ENCODE measurements around the gene S100Z.
"Not testable (repeated sequence)": the region's sequence is repeated elsewhere in the genome, so short reads cannot be mapped to it uniquely, and the experiment has no call there.

The S100Z gene

GRCh38 chr5:76826416-76826815 lies 23.4 kb upstream of the S100Z start:
- not testable (repeated sequence) for DNase-seq (ENCODE audit: low spot score)

- DNase-seq (ENCODE audit: low spot score), result no peak
Observed at GRCh38 chr5:76831110-76831452, 18.7 kb upstream of the S100Z start.

- DNase-seq (ENCODE audit: low spot score), result no peak
Observed at GRCh38 chr5:76836181-76836580, 13.6 kb upstream of the S100Z start.

GRCh38 chr5:76836585-76836984 lies 13.2 kb upstream of the S100Z start:
- no peak for DNase-seq (ENCODE audit: low spot score)

GRCh38 chr5:76838481-76839261 lies 11.1 kb upstream of the S100Z start:
- DNase-seq (ENCODE audit: low spot score), result no peak

GRCh38 chr5:76841361-76841760 lies 8.5 kb upstream of the S100Z start:
- no peak for DNase-seq (ENCODE audit: low spot score)

- no peak for DNase-seq (ENCODE audit: low spot score)
Observed at GRCh38 chr5:76845890-76846289, 3.9 kb upstream of the S100Z start.

- DNase-seq (ENCODE audit: low spot score), result no peak
Observed at GRCh38 chr5:76850543-76851145, 830 bp downstream of the S100Z start.

- DNase-seq (ENCODE audit: low spot score), result no peak
Observed at GRCh38 chr5:76851728-76852369, 2.0 kb downstream of the S100Z start.

- no peak for DNase-seq (ENCODE audit: low spot score)
Observed at GRCh38 chr5:76852772-76853171, 3.0 kb downstream of the S100Z start.

GRCh38 chr5:76853741-76854140 lies 3.9 kb downstream of the S100Z start:
- DNase-seq (ENCODE audit: low spot score), result not testable (repeated sequence)

- DNase-seq (ENCODE audit: low spot score), result no peak
Observed at GRCh38 chr5:76854644-76855043, 4.8 kb downstream of the S100Z start.

- DNase-seq (ENCODE audit: low spot score), result not testable (repeated sequence)
Observed at GRCh38 chr5:76855501-76855900, 5.7 kb downstream of the S100Z start.

GRCh38 chr5:76855961-76856360 lies 6.1 kb downstream of the S100Z start:
- DNase-seq (ENCODE audit: low spot score), result peak; percentile 63

- DNase-seq (ENCODE audit: low spot score), result not testable (repeated sequence)
Observed at GRCh38 chr5:76856800-76857199, 7.0 kb downstream of the S100Z start.

GRCh38 chr5:76859591-76860247 lies 9.9 kb downstream of the S100Z start:
- no peak for DNase-seq (ENCODE audit: low spot score)

- no peak for DNase-seq (ENCODE audit: low spot score)
Observed at GRCh38 chr5:76861612-76862011, 11.8 kb downstream of the S100Z start.

GRCh38 chr5:76863001-76863400 lies 13.2 kb downstream of the S100Z start:
- no peak for DNase-seq (ENCODE audit: low spot score)

GRCh38 chr5:76866503-76866902 lies 16.7 kb downstream of the S100Z start:
- no peak for DNase-seq (ENCODE audit: low spot score)

- DNase-seq (ENCODE audit: low spot score), result no peak
Observed at GRCh38 chr5:76867038-76867437, 17.2 kb downstream of the S100Z start.

GRCh38 chr5:76867827-76868693 lies 18.2 kb downstream of the S100Z start:
- DNase-seq (ENCODE audit: low spot score), result peak; percentile 69

- DNase-seq (ENCODE audit: low spot score), result no peak
Observed at GRCh38 chr5:76870046-76870445, 20.2 kb downstream of the S100Z start.

All from activated CD4-positive, alpha-beta T cell treated with anti-CD3 and anti-CD28 coated beads, Interleukin-2, Interleukin-4, amounts not matched to agents 100 ng/mL and 50 ng/mL, durations not matched to agents 16 hours and 8 hours (primary cell).